Tibial nerve (tissue), 4 donors: ENCODE measurements around the gene VIPR2. TPM values are rescaled to one million over a fixed set of nuclear protein-coding genes. Genes with fewer than 3 reads are reported as not detected.

ENCODE experiments used
- DNase-seq, 2 donors: peaks; one replicate each; pipeline ENCODE4 v3.0.0-alpha.2; 2019; ENCODE audit warnings: low spot score in 2 of 2
- H3K27ac ChIP-seq, 4 donors: fragments of 200-600 bp; sonication (generic) in 3 of 4; one replicate each; pipeline ENCODE4 v1.5.1; 2017 to 2019; ENCODE audit warnings: mild to moderate bottlenecking in 1 of 4
- H3K27me3 ChIP-seq, 2 donors: fragments of 200-600 bp; sonication (generic) in 1 of 2; one replicate each; pipeline versions ENCODE4 v1.5.1 to v1.6.0; 2017 to 2019
- H3K36me3 ChIP-seq, 3 donors: fragments of 200-600 bp; sonication (generic); one replicate each; pipeline ENCODE4 v1.5.1; 2018 to 2019
- H3K4me1 ChIP-seq, 4 donors: fragments of 200-600 bp; sonication (generic) in 3 of 4; one replicate each; pipeline ENCODE4 v1.5.1; 2017 to 2019
- H3K4me3 ChIP-seq, 4 donors: fragments of 200-600 bp; sonication (generic) in 3 of 4; one replicate each; pipeline ENCODE4 v1.5.1; 2017 to 2019; ENCODE audit warnings: mild to moderate bottlenecking in 1 of 4, moderate library complexity in 1 of 4
- H3K9me3 ChIP-seq, 4 donors: fragments of 200-600 bp; sonication (generic) in 3 of 4; one replicate each; pipeline ENCODE4 v1.5.1; 2017 to 2019
- EP300 ChIP-seq, 2 donors: sonication (generic); formaldehyde crosslinking; IDR thresholded peaks; one replicate each; pipeline ENCODE4 v1.6.1; 2017; ENCODE audit warnings: antibody characterized with exemption in 2 of 2, mild to moderate bottlenecking in 1 of 2
- POLR2A ChIP-seq, 2 donors: fragments of 450-650 bp; IDR thresholded peaks; one replicate each; pipeline ENCODE4 v1.6.1; 2017; ENCODE audit warnings: antibody characterized with exemption in 2 of 2, mild to moderate bottlenecking in 2 of 2, moderate library complexity in 2 of 2
- WGBS, 2 donors: methylation state at CpG; one replicate each; pipeline ENCODE4 v1.1.5; 2018; 5-methylcytosine and 5-hydroxymethylcytosine counted together
- total RNA-seq, 4 donors: library from RNA; depleted of rRNA; stranded (reverse); fragments of >200 nt; gene quantifications; one replicate each; pipeline ENCODE4 v1.1.0, GENCODE V29; 2016
- TF ChIP-seq, protein P1 (sequence below), 5 experiments: fragments of 200-600 bp in 3 of 5; fragments of 450-650 bp in 2 of 5; sonication (generic) in 3 of 5; IDR thresholded peaks; one replicate each; pipeline ENCODE4 v1.5.1; 2016 to 2019; ENCODE audit warnings: antibody characterized with exemption in 5 of 5, mild to moderate bottlenecking in 3 of 5, moderate library complexity in 2 of 5

The VIPR2 gene
- total RNA-seq, 4 donors from 2014 or later: 0.22 to 3.6 (median 2.9) TPM

DNA sequence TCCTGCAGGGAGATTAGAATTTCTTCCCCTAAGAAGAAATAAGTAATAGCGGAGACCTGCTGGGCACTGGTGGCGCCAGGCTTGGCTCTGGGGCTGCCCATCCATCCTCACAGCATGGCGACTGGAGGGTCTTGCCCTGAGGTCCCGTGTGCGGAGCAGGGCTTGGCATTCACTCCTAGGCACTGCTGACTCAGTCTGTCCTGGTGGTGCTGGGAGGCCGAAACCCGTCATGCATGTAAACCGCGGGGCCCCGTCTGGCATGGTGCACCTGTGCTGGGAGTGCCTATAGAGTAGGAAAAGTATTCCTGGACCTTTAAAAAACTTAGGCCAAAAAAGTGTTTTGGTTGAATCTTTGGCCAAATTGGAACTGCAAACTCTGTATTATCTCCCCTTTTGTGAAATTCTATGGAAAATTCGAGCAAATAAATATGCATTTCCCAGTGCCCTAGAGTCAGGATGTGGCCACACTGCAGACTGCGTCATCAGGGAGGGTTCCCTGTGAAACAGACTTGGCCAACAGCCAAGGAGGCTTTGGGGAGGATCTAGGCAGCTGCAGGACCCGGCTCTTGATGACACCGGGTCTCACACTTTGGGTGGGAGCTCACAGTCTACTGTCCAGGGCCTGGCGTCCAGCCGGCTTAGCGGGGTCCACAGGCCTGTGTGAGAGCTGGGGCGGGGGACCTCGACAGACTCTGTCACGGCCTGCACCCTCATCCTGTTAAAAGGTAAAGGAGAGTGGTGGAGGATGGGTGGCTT lies 122.3 kb downstream of the VIPR2 start:
- no peaks in the 10 kb centered on the region for H3K27me3 ChIP-seq
- WGBS, 2 donors: 79 to 81% methylated on average over 20 of the region's 20 CpGs
- peaks cover 0 to 9% (median 0%) of the 10 kb centered on the region in 4 donors for H3K4me1 ChIP-seq
- H3K9me3 ChIP-seq: no peaks in the 10 kb centered on the region
- H3K27ac ChIP-seq: no peak overlapping the region
- H3K36me3 ChIP-seq: no peaks in the 10 kb centered on the region
- TF ChIP-seq POLR2A (IDR thresholded peaks at IDR 0.05): no peak
- TF ChIP-seq, protein P1, sequence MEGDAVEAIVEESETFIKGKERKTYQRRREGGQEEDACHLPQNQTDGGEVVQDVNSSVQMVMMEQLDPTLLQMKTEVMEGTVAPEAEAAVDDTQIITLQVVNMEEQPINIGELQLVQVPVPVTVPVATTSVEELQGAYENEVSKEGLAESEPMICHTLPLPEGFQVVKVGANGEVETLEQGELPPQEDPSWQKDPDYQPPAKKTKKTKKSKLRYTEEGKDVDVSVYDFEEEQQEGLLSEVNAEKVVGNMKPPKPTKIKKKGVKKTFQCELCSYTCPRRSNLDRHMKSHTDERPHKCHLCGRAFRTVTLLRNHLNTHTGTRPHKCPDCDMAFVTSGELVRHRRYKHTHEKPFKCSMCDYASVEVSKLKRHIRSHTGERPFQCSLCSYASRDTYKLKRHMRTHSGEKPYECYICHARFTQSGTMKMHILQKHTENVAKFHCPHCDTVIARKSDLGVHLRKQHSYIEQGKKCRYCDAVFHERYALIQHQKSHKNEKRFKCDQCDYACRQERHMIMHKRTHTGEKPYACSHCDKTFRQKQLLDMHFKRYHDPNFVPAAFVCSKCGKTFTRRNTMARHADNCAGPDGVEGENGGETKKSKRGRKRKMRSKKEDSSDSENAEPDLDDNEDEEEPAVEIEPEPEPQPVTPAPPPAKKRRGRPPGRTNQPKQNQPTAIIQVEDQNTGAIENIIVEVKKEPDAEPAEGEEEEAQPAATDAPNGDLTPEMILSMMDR (IDR thresholded peaks at IDR 0.05): no peak
- TF ChIP-seq EP300 (IDR thresholded peaks at IDR 0.05): no peak
- no peak for DNase-seq
- no peak overlapping the region for H3K4me3 ChIP-seq

DNA sequence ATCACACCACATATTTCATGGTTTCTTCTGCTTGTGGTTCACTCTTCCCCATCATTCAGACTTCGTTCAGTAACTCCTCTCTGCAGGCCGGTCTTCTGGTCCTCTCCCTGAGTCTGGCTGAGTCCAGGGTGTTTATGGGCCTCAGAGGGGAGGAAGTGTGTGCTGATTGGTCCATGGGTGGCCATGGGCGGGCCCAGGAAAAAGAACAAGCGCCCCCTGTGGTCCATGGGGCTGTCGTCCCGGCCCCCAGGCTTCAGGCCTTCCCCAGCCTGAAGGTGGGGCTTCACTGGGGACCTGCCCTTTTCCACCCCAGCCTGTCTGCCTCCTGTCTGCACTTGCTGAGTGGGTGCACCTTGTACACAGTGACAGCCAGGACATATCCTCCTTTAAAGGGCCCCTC lies 123.7 kb downstream of the VIPR2 start:
- no peaks in the 10 kb centered on the region for H3K36me3 ChIP-seq
- no peak overlapping the region for H3K27ac ChIP-seq
- TF ChIP-seq EP300 (IDR thresholded peaks at IDR 0.05) (no peak), POLR2A (IDR thresholded peaks at IDR 0.05) (no peak)
- TF ChIP-seq, protein P1 (IDR thresholded peaks at IDR 0.05): no peak
- no peaks in the 10 kb centered on the region for H3K9me3 ChIP-seq
- H3K4me1 ChIP-seq: peaks cover 0 to 5% (median 0%) of the 10 kb centered on the region in 4 donors
- no peaks in the 10 kb centered on the region for H3K27me3 ChIP-seq
- DNase-seq: no peak
- no peak overlapping the region for H3K4me3 ChIP-seq
- 76 to 79% methylated on average over 6 of the region's 6 CpGs for WGBS, 2 donors

DNA sequence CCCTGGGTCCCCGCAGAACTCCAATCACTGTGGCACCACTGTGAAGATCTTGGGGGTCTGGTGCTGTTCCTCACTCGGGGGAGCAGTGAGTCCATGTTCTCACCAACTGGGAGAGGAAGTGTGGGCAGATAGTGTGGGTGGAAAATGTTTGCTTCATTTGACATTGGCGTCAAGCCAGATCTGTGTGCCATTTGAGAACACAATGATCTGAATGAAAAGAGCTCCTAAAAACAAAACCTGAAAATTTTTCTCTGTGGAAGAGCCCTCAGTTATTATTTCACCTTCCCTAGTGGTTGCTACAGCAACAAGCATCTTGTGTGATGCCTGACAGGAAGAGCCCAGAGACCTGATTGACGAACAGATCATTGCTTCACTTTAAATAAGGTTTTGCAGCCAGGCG lies 125.6 kb downstream of the VIPR2 start:
- H3K36me3 ChIP-seq: no peaks in the 10 kb centered on the region

DNA sequence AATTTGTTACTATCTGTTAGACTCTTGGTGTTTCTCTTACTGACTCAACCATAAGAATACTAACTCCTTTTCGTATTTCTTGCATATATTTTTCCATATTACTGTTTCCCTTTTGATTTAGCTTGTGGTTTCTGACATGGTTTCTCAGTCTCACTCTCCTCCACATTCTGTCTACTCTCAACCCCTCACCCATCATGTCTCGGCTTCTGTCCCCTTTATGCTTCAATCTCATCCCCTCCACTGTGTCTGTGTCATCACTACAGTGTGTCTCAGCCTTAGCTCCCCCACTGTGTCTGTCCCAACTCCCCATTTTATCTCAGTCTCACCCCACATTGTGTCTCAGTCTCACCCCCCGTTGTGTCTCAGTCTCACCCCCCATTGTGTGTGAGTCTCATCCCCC lies 126.9 kb downstream of the VIPR2 start:
- Histone ChIP-seq H3K36me3 (no peaks in the 10 kb centered on the region), H3K4me3 (no peak overlapping the region), H3K4me1 (peaks cover 0 to 22% (median 6%) of the 10 kb centered on the region in 4 donors), H3K27me3 (no peaks in the 10 kb centered on the region), H3K27ac (no peak overlapping the region), H3K9me3 (no peaks in the 10 kb centered on the region)
- DNase-seq: no peak
- TF ChIP-seq, protein P1 (IDR thresholded peaks at IDR 0.05): no peak
- TF ChIP-seq POLR2A (IDR thresholded peaks at IDR 0.05) (no peak), EP300 (IDR thresholded peaks at IDR 0.05) (no peak)
- WGBS, 2 donors: 77 to 82% methylated on average over 3 of the region's 3 CpGs

More for the DNA sequence above, 125.6 kb downstream of the VIPR2 start:
- H3K27ac ChIP-seq: no peak overlapping the region
- H3K9me3 ChIP-seq: no peaks in the 10 kb centered on the region
- TF ChIP-seq, protein P1 (IDR thresholded peaks at IDR 0.05): no peak
- TF ChIP-seq EP300 (IDR thresholded peaks at IDR 0.05): no peak
- no peak for TF ChIP-seq POLR2A (IDR thresholded peaks at IDR 0.05)
- peaks cover 0 to 17% (median 6%) of the 10 kb centered on the region in 4 donors for H3K4me1 ChIP-seq
- DNase-seq: no peak
- H3K27me3 ChIP-seq: no peaks in the 10 kb centered on the region
- no peak overlapping the region for H3K4me3 ChIP-seq
- 67 to 69% methylated on average over 5 of the region's 5 CpGs for WGBS, 2 donors

DNA sequence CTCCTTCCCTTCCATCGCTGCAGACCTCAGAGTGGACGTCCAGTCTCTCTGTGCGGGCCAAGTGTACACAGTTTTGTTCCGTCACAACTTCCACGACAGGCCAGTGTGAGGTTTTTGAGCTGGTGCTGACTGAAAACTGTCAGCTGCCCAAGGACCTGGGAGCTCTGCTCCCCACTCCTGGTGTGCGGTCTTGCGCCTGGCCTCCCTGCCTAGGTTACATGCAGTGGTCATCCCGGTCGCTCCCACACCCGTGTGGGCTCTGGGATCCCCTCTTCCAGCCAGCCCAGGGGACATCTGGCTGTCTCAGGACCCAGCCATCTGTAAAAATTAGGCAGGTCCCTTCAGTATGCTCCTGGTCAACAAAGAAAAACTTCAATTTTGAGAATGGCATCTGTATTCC lies 127.5 kb downstream of the VIPR2 start:
- 93 to 96% methylated on average over 10 of the region's 10 CpGs for WGBS, 2 donors
- Histone ChIP-seq H3K4me1 (peaks cover 0 to 24% (median 6%) of the 10 kb centered on the region in 4 donors), H3K9me3 (no peaks in the 10 kb centered on the region), H3K36me3 (no peaks in the 10 kb centered on the region), H3K27me3 (no peaks in the 10 kb centered on the region), H3K27ac (no peak overlapping the region), H3K4me3 (no peak overlapping the region)
- TF ChIP-seq, protein P1 (IDR thresholded peaks at IDR 0.05): no peak
- TF ChIP-seq POLR2A (IDR thresholded peaks at IDR 0.05) (no peak), EP300 (IDR thresholded peaks at IDR 0.05) (no peak)
- no peak for DNase-seq
